Colonic mucosa (tissue), 4 donors: ENCODE data around the gene HDAC4. TPM values are rescaled to one million over a fixed set of nuclear protein-coding genes. Genes with fewer than 3 reads are reported as not detected.

Experiments
- DNase-seq: peaks from one replicate; pipeline ENCODE4 v3.0.0-alpha.2; 2020
- H3K27ac ChIP-seq: fragments of 200-600 bp; one replicate; pipeline ENCODE4 v1.8.0; 2021
- H3K27me3 ChIP-seq: fragments of 200-600 bp; one replicate; pipeline ENCODE4 v1.8.0; 2021
- H3K36me3 ChIP-seq: fragments of 200-600 bp; one replicate; pipeline ENCODE4 v1.8.0; 2021
- H3K4me1 ChIP-seq: fragments of 200-600 bp; one replicate; pipeline ENCODE4 v1.8.0; 2021; ENCODE audit warnings: mild to moderate bottlenecking
- H3K4me3 ChIP-seq: fragments of 200-600 bp; one replicate; pipeline ENCODE4 v1.8.0; 2021
- H3K9ac ChIP-seq, 2 donors: one replicate each; pipeline ENCODE4 v1.7.0; 2013; ENCODE audit warnings: control low read depth in 2 of 2, low read depth in 2 of 2, low read length in 2 of 2
- H3K9me3 ChIP-seq: fragments of 200-600 bp; one replicate; pipeline ENCODE4 v1.8.0; 2021
- CTCF ChIP-seq: fragments of 200-600 bp; IDR thresholded peaks from one replicate; pipeline ENCODE4 v1.8.0; 2022; ENCODE audit warnings: antibody characterized with exemption, mild to moderate bottlenecking
- intact Hi-C: fragments of 100-400 bp; cut with DNase I; formaldehyde crosslinking; loops from one replicate; pipeline ENCODE4 v1.14.1; 2022
- total RNA-seq, 2 donors: library from RNA; stranded (reverse); fragmentation: NEBNext Ultra II Directional in 1 of 2; extraction: Animal tissue kit (Norgen Biotek cat#: 25700) in 1 of 2; gene quantifications; one replicate each; pipeline ENCODE4 v1.2.1, GENCODE V29; 2021
- donor health status: healthy.
- donor health status: DM: no; HTN: no; CAD: no.
- donor health status: DM: no; HTN: no; CAD: no.

HDAC4 gene
- total RNA-seq, 2 donors from 2014 or later, result 35.3 to 46.8 TPM

GRCh38 chr2:239095460-239096081, 305.2 kb downstream of the HDAC4 start:
- no peaks in the 10 kb centered on the region for H3K9me3 ChIP-seq
- H3K36me3 ChIP-seq, result no peaks in the 10 kb centered on the region
- TF ChIP-seq CTCF, result no peak
- H3K4me3 ChIP-seq, result no peak overlapping the region
- H3K27me3 ChIP-seq, result no peaks in the 10 kb centered on the region
- intact Hi-C loops, result no loop called here
- H3K9ac ChIP-seq, result no peak overlapping the region
- no peak overlapping the region for H3K27ac ChIP-seq
- DNase-seq, result no peak
- H3K4me1 ChIP-seq, result no peaks in the 10 kb centered on the region

GRCh38 chr2:239094867-239095266, 306.0 kb downstream of the HDAC4 start:
- no peak overlapping the region for H3K9ac ChIP-seq
- intact Hi-C loops, result no loop called here
- H3K27ac ChIP-seq, result no peak overlapping the region
- H3K4me3 ChIP-seq, result no peak overlapping the region
- H3K36me3 ChIP-seq, result no peaks in the 10 kb centered on the region
- H3K4me1 ChIP-seq, result no peaks in the 10 kb centered on the region
- DNase-seq, result no peak
- no peaks in the 10 kb centered on the region for H3K9me3 ChIP-seq
- TF ChIP-seq CTCF, result no peak
- H3K27me3 ChIP-seq, result no peaks in the 10 kb centered on the region

- no peaks in the 10 kb centered on the region for H3K9me3 ChIP-seq
- H3K27me3 ChIP-seq, result no peaks in the 10 kb centered on the region
- H3K9ac ChIP-seq, result no peak overlapping the region
- H3K36me3 ChIP-seq, result no peaks in the 10 kb centered on the region
- H3K4me3 ChIP-seq, result no peak overlapping the region
- no peak for DNase-seq
- H3K27ac ChIP-seq, result no peak overlapping the region
- intact Hi-C loops, result no loop called here
- no peak for TF ChIP-seq CTCF
- no peaks in the 10 kb centered on the region for H3K4me1 ChIP-seq
These were observed 306.9 kb downstream of the HDAC4 start for GRCh38 chr2:239093952-239094351.

- no peak overlapping the region for H3K9ac ChIP-seq
- intact Hi-C loops, result no loop called here
- no peak overlapping the region for H3K4me3 ChIP-seq
- H3K4me1 ChIP-seq, result no peaks in the 10 kb centered on the region
- no peaks in the 10 kb centered on the region for H3K36me3 ChIP-seq
- H3K27ac ChIP-seq, result no peak overlapping the region
- no peak for TF ChIP-seq CTCF
- H3K9me3 ChIP-seq, result no peaks in the 10 kb centered on the region
- H3K27me3 ChIP-seq, result no peaks in the 10 kb centered on the region
- no peak for DNase-seq
These were observed 307.3 kb downstream of the HDAC4 start for GRCh38 chr2:239093542-239093941.

GRCh38 chr2:239092571-239093294, 308.1 kb downstream of the HDAC4 start:
- no peak overlapping the region for H3K9ac ChIP-seq
- no peak overlapping the region for H3K4me3 ChIP-seq
- intact Hi-C loops, result no loop called here
- TF ChIP-seq CTCF, result no peak
- H3K36me3 ChIP-seq, result no peaks in the 10 kb centered on the region
- no peak overlapping the region for H3K27ac ChIP-seq
- no peaks in the 10 kb centered on the region for H3K27me3 ChIP-seq
- H3K9me3 ChIP-seq, result no peaks in the 10 kb centered on the region
- no peaks in the 10 kb centered on the region for H3K4me1 ChIP-seq
- no peak for DNase-seq
